Hematopoietic multipotent progenitor cell treated with erythropoietin and hydrocortisone succinate and interleukin-3 and kit ligand, for 6 days (in vitro differentiated cells): ENCODE data around the gene KRTAP10-3.
"Not testable (repeated sequence)": the region's sequence is repeated elsewhere in the genome, so short reads cannot be mapped to it uniquely, and the experiment has no call there.

ENCODE experiments used
- DNase-seq: peaks from one replicate; pipeline ENCODE4 v3.0.0-alpha.2; 2015

Gene KRTAP10-3, protein sequence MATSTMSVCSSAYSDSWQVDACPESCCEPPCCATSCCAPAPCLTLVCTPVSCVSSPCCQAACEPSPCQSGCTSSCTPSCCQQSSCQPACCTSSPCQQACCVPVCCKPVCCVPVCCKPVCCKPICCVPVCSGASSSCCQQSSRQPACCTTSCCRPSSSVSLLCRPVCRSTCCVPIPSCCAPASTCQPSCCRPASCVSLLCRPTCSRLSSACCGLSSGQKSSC

DNA sequence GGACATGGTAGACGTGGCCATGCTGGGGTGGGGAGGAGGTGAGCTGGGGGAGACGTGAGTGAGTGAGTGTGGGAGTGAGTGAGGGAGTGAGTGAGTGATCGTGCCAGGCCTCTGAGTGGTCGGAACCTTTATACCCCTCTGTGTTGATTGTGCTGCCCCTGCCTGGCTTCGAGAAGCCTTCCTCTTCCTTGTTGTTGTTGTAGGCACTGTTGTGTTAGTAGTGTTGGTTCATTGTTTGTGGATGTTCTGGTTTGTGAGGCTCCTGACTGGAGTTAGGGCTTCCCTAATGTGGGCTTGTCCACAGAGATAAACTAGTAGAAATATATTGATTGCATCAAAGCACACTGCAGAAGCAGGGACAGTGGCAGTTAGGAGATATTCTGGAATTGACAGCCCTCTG is at the start of gene KRTAP10-3:
Gene KRTAP10-3, minus strand, starts transcription at position 101 of the 400 bp plus-strand sequence. Its CDS starts 80 bp downstream, at position 21.
- DNase-seq = no peak

DNA sequence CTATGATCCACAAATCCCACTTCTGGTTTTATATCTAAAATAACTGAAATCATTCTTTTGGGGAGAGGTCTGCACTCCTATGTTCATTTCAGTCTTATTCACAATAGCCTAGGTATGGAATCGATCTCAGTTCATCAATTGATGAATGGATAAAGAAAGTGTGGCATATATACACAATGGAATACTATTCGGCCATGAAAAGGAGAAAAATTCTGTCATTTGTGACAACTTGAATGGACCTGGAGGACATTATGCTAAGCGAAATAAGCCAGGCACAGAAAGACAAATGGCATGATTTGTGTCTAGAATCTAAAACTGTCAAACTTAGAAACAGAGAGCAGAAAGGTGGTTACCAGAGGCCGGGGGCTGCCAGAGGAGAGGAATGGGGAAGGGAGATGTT is 47.9 kb upstream of the KRTAP10-3 start:
- no peak for DNase-seq

DNA sequence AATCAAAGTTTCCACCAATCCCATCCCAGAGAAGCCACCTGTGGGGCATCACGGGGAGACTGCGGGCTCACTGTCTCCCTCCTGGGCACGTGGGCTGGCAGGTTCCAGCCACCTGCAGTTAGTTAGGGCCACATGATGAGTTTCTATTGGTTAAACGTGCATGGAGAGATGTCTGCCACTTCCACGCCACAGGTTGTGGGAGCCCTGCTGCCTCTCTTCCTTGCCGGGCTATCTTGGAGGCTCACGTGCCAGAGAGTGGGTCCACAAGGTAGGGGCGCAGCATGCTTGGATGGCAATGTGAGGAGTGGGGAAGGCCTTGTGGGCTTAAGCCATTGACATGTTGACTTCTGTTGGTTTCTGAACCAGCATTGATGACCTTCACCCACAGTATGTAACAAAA is 45.3 kb upstream of the KRTAP10-3 start:
- no peak for DNase-seq

DNA sequence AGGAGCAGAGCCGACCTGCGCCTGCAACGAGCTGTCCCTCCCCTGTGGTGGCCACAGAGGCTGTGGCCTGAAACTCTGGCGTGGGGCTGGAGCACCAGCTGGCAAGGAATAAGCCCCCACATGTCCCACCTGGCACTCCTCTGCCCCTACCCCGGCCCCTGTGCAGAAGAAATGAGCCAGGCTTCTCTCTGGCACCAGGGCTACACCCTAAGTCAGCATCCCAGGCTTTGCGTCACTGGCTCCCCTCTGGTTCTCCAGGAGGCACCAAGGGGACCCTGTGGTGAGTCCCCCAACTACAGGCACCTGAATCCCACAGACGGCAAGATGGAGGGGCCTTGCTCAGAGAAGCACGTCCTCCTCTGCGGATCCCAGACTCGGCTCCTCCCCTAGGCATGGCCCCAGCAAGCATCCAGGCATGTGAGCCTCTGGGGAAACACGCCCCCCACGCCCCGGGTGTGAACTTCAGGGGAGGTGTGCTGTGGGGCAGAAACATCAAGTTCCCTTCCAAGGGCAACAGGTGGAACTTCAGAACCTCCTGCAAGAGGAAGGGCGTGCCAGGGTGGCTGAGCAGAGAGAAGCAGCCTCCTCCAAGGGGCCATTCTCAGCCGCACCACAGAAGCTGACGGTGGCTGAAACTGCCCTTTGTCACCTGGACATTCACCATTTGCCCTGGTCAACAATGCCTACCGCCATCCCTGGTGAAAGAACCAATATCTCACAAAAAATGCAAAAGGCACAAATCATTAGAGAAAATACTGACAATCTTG is 44.7 kb upstream of the KRTAP10-3 start:
- no peak for DNase-seq

DNA sequence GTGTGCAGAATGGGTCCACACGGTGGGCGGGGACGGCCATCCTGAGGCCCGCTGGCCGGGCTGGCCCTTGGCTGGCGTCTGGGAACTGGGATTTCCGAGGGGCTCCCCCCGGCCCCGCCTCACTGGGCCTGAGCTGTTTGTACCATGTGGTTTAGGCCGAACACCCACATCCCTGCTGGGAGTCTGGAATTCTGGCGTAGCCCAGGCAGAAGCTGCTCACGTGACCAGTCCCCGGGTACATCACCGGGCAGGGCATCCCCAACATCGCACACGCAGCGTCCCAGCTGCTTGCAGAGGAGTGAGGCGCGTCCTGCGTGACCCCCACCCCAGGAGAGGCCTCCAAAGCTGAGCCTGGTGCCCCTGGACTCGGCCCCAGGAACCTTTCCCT is 43.9 kb upstream of the KRTAP10-3 start:
- no peak for DNase-seq

DNA sequence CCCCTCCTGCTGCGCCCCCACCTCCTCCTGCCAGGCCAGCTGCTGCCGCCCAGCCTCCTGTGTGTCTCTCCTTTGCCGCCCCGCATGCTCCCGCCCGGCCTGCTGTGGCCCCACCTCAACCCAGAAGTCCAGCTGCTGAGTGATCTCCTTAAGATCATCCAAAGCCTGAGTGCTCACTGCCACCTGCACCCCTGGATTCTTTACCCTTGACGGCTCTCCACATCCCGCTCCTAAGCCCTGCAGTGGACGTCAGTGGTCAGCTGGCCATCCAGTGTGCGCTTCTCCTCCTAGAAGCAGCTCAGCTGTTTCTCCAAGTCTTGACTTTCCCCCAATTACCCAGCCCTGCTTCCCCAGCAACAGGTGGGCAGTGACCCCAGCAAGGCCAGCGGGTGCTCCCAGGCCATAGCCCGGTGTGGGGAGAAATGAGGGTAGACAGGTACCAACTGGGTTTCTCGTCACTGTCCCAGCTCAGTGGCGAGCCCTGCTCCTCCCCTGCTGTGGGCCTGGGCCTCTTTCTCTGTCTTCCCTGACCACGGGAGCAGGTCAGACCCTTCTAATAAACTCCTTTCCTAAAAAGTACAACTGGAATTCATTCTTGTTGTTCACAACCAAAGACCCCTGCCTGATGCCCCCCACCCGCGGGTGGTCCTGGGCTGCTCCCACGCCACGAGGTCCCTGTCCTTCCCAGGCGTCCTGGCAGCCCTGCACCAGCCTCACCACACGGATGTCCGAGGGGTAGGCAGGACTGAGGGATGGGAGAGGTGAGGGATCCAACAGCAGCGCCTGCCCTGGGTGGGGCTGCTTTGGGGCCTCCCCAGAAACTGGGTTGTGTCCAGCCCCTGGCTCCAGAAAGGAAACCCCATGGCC is 43.2 kb upstream of the KRTAP10-3 start:
- DNase-seq = no peak

DNA sequence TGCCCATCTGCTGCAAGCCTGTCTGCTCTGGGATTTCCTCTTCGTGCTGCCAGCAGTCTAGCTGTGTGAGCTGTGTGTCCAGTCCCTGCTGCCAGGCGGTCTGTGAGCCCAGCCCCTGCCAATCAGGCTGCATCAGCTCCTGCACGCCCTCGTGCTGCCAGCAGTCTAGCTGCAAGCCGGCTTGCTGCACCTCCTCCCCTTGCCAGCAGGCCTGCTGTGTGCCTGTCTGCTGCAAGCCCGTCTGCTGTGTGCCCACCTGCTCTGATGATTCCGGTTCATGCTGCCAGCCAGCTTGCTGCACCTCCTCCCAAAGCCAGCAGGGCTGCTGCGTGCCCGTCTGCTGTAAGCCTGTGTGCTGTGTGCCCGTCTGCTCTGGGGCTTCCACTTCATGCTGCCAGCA is 42.5 kb upstream of the KRTAP10-3 start:
- DNase-seq = not testable (repeated sequence)

DNA sequence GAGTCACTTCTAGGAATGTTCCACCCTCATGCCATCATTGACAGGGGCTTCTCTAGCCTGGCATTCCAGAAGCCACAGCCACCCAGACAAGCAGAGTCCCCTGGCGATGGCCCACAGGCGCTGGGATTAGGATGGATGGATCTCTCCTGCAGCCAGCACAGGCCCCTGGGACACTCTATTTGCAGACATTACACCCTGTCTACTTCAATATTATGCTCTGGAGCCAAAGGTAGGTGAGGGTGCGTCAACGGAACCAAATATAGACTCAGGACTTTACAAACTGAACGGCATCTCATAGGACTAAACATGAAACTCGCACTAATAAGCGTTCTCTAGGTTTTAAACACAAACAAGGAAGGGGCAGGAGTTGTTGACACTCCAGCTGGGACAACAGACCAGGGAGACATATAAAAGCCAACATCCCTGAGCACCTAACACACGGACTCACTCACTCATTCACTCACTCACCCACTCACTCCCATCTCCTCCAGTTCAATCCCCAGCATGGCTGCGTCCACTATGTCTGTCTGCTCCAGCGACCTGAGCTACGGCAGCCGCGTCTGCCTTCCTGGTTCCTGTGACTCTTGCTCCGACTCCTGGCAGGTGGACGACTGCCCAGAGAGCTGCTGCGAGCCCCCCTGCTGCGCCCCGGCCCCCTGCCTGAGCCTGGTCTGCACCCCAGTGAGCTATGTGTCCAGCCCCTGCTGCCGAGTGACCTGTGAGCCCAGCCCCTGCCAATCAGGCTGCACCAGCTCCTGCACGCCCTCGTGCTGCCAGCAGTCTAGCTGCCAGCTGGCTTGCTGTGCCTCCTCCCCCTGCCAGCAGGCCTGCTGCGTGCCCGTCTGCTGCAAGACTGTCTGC is 41.8 kb upstream of the KRTAP10-3 start, which contains the start of gene KRTAP10-7:
Gene KRTAP10-7, plus strand, starts transcription at position 480 of the 861 bp plus-strand sequence. Its CDS starts 25 bp downstream, at position 505.
- DNase-seq = not testable (repeated sequence)

DNA sequence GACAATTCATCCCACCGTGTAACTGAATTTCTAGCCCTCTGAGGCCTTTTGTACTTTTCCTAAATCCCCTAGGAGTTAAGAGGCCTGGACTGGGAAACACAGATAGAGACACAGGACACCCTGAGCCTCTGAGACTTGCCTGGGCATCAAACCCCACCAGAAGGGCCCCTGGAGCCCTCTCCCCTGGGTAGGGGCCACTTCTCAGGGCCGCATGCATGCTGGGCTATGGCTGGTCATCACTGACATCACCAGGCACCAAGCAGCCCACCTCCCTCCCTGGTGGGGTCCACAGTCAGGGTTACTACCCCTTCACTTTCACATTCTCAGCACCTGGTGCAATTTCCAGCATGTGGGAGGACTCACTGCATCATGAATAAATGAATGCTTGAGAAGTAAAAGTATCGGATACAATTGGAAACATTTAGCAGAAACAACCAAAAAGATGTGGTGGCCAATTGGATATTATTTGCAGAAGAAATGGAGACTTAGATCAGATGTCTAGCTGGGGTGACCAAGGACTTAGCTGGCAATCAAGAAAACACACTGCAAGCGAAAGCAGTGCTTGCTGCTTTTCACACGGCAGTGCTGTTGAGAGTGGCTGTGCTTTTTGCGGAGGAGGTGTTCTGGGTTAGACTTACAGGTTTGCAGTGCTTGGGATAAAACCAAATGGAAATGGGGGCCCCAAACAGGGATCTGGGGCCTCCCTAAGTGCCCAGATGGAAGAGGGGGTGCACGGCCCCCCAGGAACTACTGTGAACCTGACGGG is 40.9 kb upstream of the KRTAP10-3 start:
- no peak for DNase-seq

DNA sequence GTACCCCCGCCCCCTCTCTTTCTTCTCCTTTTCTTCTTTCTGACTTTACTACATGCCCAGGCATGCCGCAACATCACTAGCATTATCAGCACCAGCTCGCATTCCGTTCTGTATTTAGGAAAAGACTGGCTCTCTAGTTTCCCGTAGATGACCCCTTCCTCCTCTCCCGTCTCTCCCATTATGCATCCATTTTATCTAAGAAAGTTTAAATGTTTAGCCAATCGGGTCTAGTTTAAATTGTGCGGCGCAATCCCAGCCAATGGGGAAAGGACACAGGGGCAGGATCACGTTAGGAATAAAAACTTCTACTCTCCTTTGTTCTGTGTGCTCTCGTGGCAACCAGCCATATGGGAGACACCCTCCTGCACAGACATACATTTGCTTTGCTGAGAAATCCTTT is 39.5 kb upstream of the KRTAP10-3 start:
- no peak for DNase-seq

DNA sequence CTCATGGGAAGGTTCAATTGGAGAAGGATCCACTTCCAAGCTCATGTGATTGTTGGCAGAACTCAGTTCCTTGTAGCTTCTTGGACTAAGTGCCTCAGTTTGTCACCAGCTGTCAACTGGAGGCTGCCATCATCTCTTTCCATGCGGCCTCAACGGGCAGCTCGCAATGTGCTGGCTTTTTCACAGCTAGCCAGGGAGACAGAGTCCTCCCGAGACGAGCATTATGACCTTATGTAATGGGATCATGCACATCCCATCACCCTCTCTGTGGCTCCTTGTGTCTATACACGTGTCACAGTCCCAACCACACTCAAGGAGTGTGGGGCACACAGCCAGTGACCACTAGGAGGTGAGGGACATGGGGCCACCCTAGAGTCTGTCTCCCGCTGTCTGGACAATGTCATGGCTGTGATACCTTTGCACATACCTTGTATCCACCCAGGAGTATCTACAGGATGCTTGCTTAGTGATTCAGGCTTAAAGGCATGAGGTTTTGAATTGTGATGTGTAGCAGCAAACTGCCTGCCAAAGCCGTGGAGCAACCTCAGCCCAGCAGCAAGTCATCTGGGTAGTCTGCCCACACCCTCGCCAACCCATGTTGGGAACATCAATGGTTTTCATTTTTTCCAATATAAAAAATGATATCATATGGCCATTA is 37.6 kb upstream of the KRTAP10-3 start:
- no peak for DNase-seq

DNA sequence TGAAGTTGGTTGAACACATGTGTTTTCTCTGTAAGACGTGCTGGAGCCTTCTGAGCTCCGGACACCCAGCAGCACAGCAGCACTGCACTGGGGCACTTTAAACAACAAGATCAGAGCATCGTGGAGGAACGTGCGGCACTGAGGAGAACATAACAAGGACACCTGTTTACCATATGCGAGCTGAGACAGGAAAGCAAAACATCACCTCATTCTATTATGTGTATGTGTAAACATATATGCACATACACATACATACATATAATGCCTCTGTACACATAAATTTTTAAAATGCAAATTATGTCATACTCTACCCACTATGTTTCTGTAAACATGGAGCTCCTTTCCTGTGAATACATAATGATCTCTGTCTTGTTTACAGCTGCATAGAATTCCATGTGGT is 36.9 kb upstream of the KRTAP10-3 start:
- no peak for DNase-seq

DNA sequence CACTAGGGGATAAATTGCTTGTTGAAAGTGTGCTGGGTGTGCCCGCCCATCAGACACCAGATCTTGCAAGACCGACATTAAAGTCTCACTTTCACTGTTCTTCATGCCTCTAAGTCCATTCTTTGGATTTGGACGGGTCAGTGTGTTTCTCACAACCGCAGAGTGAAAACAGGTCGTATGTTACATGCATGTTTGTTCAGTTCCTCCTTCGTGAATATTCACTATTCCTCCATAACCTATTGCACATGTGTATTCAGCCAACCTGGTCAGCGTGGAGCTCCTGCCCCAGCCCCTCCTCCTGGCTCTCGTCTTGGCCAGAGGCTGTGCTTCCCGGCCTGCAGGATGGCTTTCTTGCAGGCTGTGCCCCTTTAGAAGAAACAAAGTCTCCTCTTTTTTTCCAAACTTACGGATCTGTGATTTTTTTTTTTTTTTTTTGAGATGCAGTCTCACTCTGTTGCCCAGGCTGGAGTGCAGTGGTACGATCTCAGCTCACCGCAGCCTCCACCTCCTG is 35.9 kb upstream of the KRTAP10-3 start:
- DNase-seq = no peak

DNA sequence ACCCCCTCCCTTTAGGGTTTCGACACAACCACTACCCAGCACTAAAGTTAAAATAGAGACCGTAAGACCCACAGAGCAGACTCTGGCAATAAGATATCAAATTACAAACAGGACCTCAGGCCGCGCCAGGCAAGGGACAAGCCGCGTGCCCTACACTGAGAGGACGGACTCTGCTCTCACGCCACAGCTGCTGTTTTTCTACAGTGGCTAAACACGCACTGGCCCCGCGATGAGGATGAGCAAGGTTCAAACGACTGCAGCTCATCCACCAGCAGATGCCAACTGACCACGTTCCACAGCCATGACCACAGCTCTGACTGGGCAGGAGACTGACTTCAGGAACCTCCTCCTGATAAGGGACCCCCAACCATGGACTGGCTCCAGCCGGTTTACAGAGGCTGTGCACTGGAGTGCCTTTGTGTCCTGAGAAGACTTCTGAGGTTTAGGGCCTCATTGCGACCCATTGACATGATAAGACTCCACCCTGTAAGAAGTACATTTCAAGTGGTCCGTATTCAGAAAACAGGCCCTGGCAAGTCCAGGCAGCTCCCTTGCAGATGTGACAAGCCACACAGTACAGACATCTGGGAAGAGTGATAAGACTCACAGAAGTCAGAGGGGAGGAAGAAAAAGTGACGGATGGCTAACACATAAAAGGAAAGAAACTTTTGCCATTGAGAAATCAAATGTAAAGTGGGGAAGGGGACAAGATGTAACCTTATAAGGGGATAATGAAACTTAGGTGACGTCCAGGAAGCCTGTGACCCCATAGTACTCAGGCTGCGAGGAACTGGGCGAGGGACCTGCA is 35.2 kb upstream of the KRTAP10-3 start:
- DNase-seq = peak; percentile 94

DNA sequence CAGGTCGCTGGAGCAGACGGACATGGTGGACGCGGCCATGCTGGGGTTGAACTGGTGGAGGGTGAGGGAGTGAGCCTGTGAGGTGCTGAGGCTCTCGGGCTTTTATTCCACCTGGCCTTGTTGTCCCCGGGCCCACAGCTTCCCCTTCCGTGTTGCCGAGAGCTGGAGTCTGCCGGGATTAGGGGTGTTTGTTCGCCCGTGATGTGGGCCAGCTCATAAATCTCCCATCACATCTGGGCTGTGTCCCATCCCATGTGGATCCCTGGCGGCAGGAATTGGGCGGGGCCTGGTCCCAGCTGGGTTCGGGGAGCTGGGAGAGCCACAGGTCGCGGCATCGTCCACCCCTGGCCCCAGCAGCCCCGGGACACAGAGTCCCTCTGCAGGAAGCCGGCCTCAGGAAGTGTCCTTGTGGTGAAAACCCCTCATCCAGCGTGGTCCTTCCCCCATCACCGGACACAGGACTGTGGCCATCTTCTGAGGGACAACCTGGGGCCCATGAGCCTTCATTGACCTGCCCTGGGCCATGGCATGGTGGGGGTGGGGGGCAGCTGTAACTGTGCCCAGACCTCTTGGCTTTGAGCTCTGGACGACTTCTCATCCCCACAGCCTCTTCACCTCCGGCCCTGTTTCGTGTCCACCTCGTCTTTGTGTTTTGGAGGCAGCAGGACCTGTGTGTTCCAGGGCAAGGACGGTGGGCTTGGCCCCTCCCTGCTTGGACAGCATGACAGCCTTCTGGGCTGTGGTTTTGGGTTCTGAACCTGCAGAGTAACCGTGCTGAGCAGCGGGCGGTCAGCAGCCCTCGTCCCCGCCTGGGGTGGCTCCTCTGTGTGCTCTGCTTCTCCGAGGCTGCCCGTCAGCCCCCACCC is 34.1 kb upstream of the KRTAP10-3 start, which contains the start of gene KRTAP10-6:
Gene KRTAP10-6, minus strand, starts transcription at position 60 of the 866 bp plus-strand sequence. Its CDS starts 21 bp downstream, at position 39.
- no peak for DNase-seq

DNA sequence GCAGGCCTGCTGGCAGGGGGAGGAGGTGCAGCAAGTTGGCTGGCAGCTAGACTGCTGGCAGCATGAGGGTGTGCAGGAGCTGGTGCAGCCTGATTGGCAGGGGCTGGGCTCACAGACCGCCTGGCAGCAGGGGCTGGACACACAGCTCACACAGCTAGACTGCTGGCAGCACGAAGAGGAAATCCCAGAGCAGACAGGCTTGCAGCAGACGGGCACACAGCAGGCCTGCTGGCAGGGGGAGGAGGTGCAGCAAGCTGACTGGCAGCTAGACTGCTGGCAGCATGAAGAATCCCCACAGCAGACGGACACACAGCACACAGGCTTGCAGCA is 33.2 kb upstream of the KRTAP10-3 start:
- DNase-seq = not testable (repeated sequence)

DNA sequence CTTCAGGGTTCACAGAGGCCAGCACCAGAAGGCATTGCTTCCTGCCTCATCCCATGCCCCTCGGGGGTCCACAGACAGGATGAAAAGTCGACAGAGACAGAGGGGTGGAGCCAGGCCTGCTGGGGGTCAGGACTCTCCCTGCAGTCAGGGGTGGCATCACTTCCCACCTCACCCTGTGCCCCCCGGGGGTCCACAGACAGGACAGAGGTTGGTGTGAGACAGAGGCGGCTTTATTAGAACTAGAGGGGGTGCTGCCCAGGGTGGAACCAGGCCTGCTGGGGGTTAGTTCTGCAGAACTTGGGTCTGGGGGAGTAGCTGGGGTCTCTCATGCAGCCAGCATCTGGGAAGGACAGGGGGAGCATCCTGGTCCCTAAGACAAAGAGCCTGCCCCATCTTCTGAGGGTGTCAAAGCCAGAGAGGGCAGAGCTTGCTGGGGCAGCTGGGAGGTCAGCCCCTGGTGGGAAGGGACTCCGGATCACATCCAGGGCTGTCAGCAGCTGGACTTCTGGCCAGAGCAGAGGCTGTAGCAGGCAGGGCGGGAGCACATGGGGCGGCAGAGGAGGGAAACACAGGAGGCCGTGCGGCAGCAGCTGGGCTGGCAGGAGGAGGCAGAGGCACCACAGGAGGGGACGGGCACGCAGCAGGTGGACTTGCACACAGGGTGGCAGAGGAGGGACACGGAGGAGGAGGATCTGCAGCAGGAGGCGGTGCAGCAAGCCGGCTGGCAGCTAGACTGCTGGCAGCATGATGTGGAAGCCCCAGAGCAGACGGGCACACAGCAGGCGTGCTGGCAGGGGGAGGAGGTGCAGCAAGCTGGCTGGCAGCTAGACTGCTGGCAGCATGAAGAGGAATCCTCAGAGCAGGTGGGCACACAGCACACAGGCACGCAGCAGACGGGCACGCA is 32.6 kb upstream of the KRTAP10-3 start:
- not testable (repeated sequence) for DNase-seq

DNA sequence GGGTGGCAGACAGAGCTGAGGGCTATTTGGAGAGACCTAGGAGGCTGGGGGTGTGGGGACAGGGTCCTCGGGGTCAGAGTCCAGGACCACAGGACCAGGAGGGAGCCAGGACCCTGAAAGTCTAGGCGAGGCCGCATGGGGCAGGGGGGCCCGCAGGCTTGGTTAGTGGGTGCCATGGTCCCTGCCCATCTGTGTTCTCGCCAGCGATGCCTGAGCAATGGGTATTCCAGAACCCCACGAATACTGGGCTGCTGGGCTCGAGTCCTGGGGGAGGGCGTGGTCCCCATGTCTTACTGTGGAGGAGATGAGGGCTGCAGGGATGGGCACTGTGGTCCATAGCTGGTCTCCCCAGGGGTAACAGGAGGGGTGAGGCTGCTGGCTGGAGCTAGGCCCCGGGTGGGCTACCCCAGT is 31.7 kb upstream of the KRTAP10-3 start:
- DNase-seq = no peak
